C4-2B (cell line): ENCODE data around the gene LDLRAD3.

ENCODE experiments used
- CTCF ChIP-seq: fragments of 450-650 bp; conservative IDR thresholded peaks from 2 replicates; pipeline ENCODE4 v1.5.1; 2017; ENCODE audit warnings: mild to moderate bottlenecking
- ZFX ChIP-seq: fragments of 450-650 bp; IDR thresholded peaks from 2 replicates; pipeline ENCODE4 v1.6.1; 2017

GRCh38 chr11:36051235-36052144 lies 107.6 kb downstream of the LDLRAD3 start:
- no peak for TF ChIP-seq CTCF
- TF ChIP-seq ZFX = no peak
